RWPE2 (cell line): ENCODE measurements around the gene TAF9B.
A peak's percentile ranks its signal among the peaks of the same experiment; 100 is the strongest.

Experiments
- ATAC-seq: fragments of 200-7000 bp; cut with Tn5 transposase; 3 replicates; pipeline ENCODE4 v1.9.1; 2021; ENCODE audit warnings: low read depth
- DNase-seq: peaks from one replicate; pipeline ENCODE4 v3.0.0-alpha.2; 2020; ENCODE audit warnings: low spot score
- H3K27ac ChIP-seq: fragments of 450-650 bp; 2 replicates; pipeline ENCODE4 v1.5.1; 2017; ENCODE audit warnings: mild to moderate bottlenecking; ENCODE audit not compliant: poor library complexity, severe bottlenecking
- H3K27me3 ChIP-seq: fragments of 250-450 bp; sonication (Bioruptor Pico); 2 replicates; pipeline ENCODE4 v1.5.1; 2021; ENCODE audit warnings: mild to moderate bottlenecking, moderate library complexity; ENCODE audit not compliant: insufficient read depth, poor library complexity, severe bottlenecking
- H3K36me3 ChIP-seq: fragments of 250-450 bp; sonication (Bioruptor Pico); 2 replicates; pipeline ENCODE4 v1.5.1; 2020; ENCODE audit warnings: low read depth, mild to moderate bottlenecking, moderate library complexity
- H3K4me1 ChIP-seq: fragments of 250-450 bp; sonication (Bioruptor Pico); 2 replicates; pipeline ENCODE4 v1.5.1; 2021; ENCODE audit warnings: mild to moderate bottlenecking, moderate library complexity; ENCODE audit not compliant: insufficient read depth, poor library complexity, severe bottlenecking
- H3K4me3 ChIP-seq: fragments of 250-450 bp; sonication (Bioruptor Pico); 2 replicates; pipeline ENCODE4 v1.5.1; 2021; ENCODE audit warnings: mild to moderate bottlenecking, moderate library complexity; ENCODE audit not compliant: severe bottlenecking
- H3K9me3 ChIP-seq: fragments of 250-450 bp; sonication (Bioruptor Pico); 2 replicates; pipeline ENCODE4 v1.5.1; 2021; ENCODE audit warnings: mild to moderate bottlenecking, moderate library complexity; ENCODE audit not compliant: severe bottlenecking
- CTCF ChIP-seq: fragments of 450-650 bp; IDR thresholded peaks from one replicate; pipeline ENCODE4 v1.5.1; 2017; ENCODE audit warnings: mild to moderate bottlenecking, moderate library complexity; ENCODE audit not compliant: poor library complexity, severe bottlenecking

TAF9B gene

GRCh38 chrX:78104447-78105176, 34.8 kb downstream of the TAF9B start:
- DNase-seq: no peak
- no peak for TF ChIP-seq CTCF

GRCh38 chrX:78103623-78104446, 35.6 kb downstream of the TAF9B start, which contains the start of gene PGK1:
Gene PGK1 (plus strand): TSS chrX:78104248. CDS start chrX:78104341, 93 bp downstream.
- peak within 1 kb of the TSS; percentile 82 for H3K4me3 ChIP-seq

More at GRCh38 chrX:78104447-78105176, 34.8 kb downstream of the TAF9B start:
- H3K4me3 ChIP-seq: peak overlapping the region; percentile 82
- peaks cover 5% of the 10 kb centered on the region for H3K4me1 ChIP-seq
- H3K9me3 ChIP-seq: no peaks in the 10 kb centered on the region
- peaks cover 43% of the 10 kb centered on the region for H3K36me3 ChIP-seq
- no peaks in the 10 kb centered on the region for H3K27me3 ChIP-seq
- ATAC-seq: peak; percentile 13; the same call in 1 of the 3 replicates
- peak overlapping the region; percentile 85 for H3K27ac ChIP-seq

GRCh38 chrX:78103001-78103622, 36.3 kb downstream of the TAF9B start:
- H3K9me3 ChIP-seq: no peaks in the 10 kb centered on the region
- H3K4me3 ChIP-seq: peak overlapping the region; percentile 82
- peaks cover 33% of the 10 kb centered on the region for H3K36me3 ChIP-seq
- no peaks in the 10 kb centered on the region for H3K27me3 ChIP-seq
- no peak for ATAC-seq
- TF ChIP-seq CTCF: no peak
- peak overlapping the region; percentile 85 for H3K27ac ChIP-seq
- DNase-seq: no peak
- peaks cover 5% of the 10 kb centered on the region for H3K4me1 ChIP-seq

More at GRCh38 chrX:78103623-78104446, 35.6 kb downstream of the TAF9B start, which contains the start of gene PGK1:
- ATAC-seq (peak; percentile 93), DNase-seq (peak; percentile 93)
- peak within 1 kb of the TSS; percentile 85 for H3K27ac ChIP-seq
- no peaks in the 10 kb centered on the region for H3K9me3 ChIP-seq
- no peaks in the 10 kb centered on the region for H3K27me3 ChIP-seq
- H3K4me1 ChIP-seq: peaks cover 5% of the 10 kb centered on the region
- TF ChIP-seq CTCF: no peak
- peaks cover 35% of the 10 kb centered on the region for H3K36me3 ChIP-seq

GRCh38 chrX:78102091-78102490, 37.4 kb downstream of the TAF9B start:
- DNase-seq (no peak), ATAC-seq (no peak)
- no peak for TF ChIP-seq CTCF
- no peaks in the 10 kb centered on the region for H3K27me3 ChIP-seq
- H3K27ac ChIP-seq: no peak overlapping the region
- H3K4me3 ChIP-seq: no peak overlapping the region
- H3K9me3 ChIP-seq: no peaks in the 10 kb centered on the region
- H3K4me1 ChIP-seq: peaks cover 5% of the 10 kb centered on the region
- H3K36me3 ChIP-seq: peaks cover 23% of the 10 kb centered on the region
